ENCODE data around the gene STK39.
"Not testable (repeated sequence)": the region's sequence is repeated elsewhere in the genome, so short reads cannot be mapped to it uniquely, and the experiment has no call there.

STK39 gene

GRCh38 chr2:168130346-168130745 lies 117.0 kb downstream of the STK39 start:
- no peak for DNase-seq

DNA sequence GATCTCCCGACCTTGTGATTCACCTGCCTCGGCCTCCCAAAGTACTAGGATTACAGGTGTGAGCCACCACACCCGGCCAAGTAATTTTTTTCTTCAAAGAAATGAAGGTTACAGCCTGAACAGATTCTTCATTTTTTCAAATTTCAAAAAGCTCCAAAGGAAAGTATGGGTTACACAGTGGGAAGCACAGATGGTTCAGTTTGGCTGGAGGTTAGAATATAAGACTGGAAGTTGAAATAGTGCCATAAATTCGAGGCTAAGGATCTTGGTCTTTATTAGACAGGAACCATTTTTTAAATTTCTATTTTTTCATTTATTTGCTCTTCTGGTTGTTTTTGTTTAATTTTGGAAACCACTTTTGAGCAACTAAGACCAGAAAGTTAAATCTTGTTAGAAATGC lies 120.0 kb downstream of the STK39 start:
- no peak for DNase-seq

- not testable (repeated sequence) for DNase-seq
Observed at GRCh38 chr2:168122210-168122609, 125.2 kb downstream of the STK39 start.

DNA sequence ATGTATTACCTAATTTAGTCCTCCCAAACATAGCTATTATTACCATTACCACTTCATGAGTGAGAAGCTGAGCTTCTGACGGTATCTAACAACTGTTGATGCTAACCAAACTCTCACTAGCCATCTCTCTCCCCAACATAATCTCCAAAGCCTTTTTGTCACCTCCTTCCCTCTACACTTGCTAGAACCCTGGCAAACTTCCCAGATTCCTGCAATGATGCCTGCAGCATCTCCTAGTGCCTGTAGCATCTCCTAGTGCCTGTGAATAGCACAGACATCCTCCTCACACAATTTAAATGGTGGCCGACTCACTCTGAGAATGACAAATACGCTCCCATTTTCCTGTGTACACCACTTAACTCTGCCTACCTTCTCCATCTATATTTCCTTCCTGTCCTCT lies 126.7 kb downstream of the STK39 start:
- no peak for DNase-seq

- no peak for DNase-seq
Observed at GRCh38 chr2:168120310-168120709, 127.1 kb downstream of the STK39 start.

GRCh38 chr2:168119515-168120141 lies 127.8 kb downstream of the STK39 start:
- DNase-seq, result peak; percentile 7

DNA sequence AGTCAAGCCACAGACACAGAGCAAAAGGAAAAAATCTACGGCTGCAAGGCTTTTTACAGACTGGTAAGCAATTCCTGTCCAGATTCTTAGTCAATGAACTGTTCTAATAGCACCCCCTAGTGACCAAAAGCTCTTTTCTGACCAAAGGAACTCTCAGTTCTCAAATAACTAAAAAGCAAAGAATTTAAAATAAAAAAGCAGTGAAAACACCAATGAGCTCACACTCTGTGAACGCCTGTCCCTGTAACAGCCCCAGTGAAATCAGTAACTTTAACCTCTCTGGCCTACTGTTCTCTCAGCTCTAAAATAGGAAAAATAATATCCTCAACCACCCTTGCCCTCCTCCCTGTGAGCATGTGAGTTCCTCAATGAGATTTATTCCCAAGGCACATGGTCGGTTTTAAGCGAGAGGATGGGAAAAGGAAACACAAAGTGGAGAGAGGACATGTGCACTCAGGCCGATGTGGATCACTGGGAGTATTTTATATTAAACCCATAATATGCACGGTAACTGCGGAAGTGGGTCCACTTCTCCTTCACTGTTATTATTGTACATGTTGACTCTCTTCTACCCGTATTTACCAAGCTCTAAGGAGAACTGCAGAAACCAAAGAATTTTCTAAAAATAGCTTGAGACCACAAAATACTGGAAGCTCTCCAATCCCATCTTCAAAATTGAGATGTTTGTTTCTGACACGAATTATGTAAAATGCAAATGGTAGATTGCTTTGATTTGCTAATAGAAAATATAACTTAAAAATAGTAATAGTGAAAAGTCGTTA lies 128.5 kb downstream of the STK39 start:
- DNase-seq, result peak; percentile 8

DNA sequence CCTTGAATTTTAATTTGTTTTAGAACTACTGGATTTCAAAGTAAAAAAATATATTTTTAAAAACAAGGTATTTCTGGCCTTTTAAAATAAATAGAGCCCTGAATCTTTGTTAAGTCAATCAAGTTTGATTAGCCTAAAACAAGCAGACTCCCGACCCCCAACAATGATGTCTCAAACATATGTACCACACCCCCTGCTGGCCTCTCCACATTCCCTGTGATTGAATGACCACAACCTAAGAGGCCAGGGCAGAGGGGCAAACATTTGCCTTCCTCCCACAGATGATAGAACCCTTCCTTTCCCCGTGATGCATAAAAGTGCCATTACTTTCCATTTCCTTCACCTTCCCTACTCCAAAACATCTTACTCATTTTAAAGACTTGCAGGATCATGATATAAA lies 130.9 kb downstream of the STK39 start:
- DNase-seq, result no peak

DNA sequence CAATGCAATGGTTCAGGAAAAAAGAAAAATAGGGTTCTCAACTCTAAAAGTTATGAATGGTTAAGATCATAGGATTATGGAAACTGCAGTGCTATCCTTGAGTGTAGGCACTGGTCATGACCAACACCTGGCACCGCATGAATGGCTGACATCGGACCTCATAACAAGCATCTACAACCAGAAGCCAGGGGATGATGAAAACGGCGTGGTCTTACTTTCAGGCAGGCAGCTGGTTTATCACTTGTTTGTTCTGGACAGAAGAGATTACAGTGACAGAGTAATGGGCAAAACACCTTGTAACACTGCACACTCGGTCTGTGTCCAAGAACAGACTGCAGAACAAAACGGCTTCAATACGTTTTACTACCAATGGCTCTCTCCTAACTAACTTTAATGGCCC lies 132.8 kb downstream of the STK39 start:
- DNase-seq, result no peak

- DNase-seq, result no peak
Observed at GRCh38 chr2:168114040-168114439, 133.4 kb downstream of the STK39 start.

GRCh38 chr2:168107322-168107721 lies 140.1 kb downstream of the STK39 start:
- DNase-seq, result no peak

DNA sequence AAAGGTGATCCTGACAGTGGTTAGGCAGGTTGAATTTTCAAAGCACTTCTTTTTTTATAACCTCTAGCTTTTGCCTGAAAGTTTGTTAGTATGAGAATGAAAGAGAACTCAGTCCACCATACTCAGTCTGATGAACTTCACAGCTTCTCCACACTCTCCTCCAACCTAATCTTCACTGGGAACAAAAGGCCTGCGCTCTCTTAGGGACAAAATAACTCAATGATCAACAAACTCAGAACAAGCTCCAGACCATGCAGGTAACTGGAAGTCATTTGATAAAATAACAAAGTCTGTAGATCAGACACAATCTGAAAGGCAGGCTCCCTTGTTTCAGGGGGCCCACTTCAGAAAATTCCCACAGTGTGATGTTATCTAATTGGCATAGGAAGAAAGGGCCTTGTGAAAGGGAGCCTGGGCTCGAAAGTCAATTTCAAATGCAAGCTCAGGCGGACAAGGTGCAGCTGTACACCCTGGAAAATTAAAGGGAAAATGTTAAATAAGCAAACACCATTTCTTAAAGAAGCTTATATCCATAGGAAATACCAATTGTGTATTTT lies 142.2 kb downstream of the STK39 start:
- DNase-seq, result no peak

GRCh38 chr2:168097431-168097830 lies 150.0 kb downstream of the STK39 start:
- DNase-seq, result no peak

DNA sequence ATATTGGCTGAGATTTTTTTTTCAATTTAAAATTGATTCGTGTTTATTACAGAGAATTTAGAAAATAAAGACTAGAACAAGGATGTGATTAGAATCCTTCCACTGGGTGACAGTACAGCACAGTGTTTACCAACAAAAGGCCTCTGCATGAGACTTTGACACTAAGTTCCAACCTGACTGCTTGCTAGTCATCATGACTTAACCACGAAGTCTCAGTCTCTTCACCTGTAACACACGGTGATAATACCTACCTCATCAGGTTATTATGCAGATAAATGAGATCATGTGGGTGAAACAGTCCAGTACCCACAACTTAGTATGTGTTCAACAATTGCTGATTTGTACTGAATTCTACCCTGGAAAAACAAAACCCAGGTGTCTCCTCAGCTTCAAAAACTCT lies 151.2 kb downstream of the STK39 start:
- DNase-seq, result no peak

DNA sequence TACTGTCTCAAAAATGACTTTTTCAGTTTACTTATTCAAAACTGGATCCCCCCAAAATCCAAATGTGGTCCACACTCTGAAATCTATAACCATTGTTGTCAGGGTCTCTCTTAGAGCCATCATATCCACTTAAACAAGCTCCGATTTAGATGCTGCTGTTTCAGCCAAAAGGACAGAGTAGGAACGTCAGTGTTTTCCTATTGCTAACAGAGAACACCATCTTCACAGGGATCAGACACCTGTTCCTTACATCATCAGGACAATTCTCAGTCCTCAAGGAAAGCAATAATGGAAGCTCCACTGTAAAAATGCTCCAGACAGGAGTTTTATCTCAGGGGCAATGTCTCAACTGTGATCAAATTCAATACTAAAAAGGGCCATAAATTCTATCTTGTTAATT lies 155.4 kb downstream of the STK39 start:
- DNase-seq, result no peak

- no peak for DNase-seq
Observed at GRCh38 chr2:168090366-168091135, 156.8 kb downstream of the STK39 start.

DNA sequence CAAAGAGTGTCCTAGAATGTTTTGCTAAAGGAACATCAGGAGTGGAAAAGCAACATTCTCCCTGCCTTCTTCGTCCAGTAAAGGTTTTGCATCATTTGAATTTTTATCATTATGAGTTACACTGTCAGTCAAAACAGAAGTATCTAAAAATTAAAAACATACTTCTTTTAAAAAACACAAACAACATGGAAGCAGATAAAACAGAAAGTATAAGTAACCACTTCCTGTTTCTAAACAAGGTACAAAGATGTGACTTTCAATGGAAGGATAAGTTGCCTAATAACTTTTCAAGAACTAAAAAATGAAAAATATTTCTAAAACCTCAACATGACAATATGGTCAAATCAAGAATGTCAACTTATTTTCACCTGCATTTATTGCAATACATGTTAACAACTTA lies 158.2 kb downstream of the STK39 start:
- no peak for DNase-seq

GRCh38 chr2:168087401-168087800 lies 160.0 kb downstream of the STK39 start:
- DNase-seq, result no peak

DNA sequence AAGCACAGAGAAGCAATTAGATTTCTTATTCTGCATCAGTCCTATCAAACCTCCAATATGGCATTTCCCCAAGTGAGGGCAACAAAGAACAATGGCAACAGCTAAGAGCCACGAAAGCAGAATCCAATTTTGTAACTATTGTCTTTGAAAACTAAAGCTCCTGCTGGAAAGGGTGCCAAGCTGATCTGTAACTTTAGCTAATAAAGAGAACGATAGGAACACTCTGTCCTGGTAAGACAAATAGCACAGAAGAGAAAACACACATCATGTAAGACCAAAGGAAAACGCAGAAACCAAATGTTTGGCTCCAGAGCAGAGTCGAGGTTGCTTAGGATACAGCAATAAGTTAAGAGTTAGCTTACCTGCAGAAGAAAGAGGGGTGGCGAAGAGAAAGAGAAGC lies 160.5 kb downstream of the STK39 start:
- no peak for DNase-seq

GRCh38 chr2:168085801-168086361 lies 161.5 kb downstream of the STK39 start:
- DNase-seq, result no peak

- DNase-seq, result no peak
Observed at GRCh38 chr2:168084288-168084687, 163.1 kb downstream of the STK39 start.

DNA sequence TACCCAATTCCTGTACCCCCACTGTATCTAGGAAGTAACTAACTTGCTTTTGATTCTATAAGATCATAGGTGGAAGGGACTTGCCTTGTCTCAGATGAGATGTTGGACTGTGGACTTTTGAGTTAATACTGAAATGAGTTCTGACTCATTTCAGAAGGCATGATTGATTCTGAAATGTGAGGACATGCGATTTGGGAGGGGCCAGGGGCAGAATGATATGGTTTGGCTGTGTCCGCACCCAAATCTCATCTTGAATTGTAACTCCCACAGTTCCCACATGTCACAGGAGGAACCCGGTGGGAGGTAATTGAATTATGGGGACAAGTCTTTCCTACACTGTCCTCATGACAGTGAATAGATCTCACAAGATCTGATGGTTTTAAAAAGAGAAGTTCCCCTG lies 165.9 kb downstream of the STK39 start:
- not testable (repeated sequence) for DNase-seq

GRCh38 chr2:168079236-168079635 lies 168.2 kb downstream of the STK39 start:
- no peak for DNase-seq

All from GDM1 (cell line).